ENCODE measurements around the gene VPS37C.
"Not testable (repeated sequence)": the region's sequence is repeated elsewhere in the genome, so short reads cannot be mapped to it uniquely, and the experiment has no call there.

Gene VPS37C

DNA sequence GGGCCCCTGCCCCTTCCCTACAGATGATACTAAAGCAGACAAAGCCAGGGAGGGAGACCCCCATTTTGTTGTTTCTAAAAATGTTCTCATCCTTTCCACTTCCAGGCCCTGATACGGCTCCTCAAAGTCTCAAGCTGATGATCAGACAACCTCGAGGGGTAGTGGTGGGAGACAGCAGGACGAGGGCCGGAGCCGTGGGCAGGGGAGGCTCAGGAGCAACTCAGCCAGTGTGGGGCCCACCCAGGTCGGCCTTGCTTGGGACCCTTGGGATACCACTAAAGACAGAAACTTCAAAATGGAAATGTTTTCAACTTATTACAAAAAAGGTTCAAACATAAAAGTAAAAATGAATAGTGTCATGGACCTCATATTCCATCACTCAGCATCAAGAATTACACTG lies 15.2 kb upstream of the VPS37C start:
- Histone ChIP-seq H3K27ac (ENCODE audit: low read depth in 2 of 2, low read length in 2 of 2) (no peak overlapping the region), H3K9ac (ENCODE audit: low read depth in 1 of 2, low read length in 2 of 2) (no peak overlapping the region), H3K36me3 (ENCODE audit: control insufficient read depth in 2 of 2, insufficient read depth in 2 of 2, low read length in 2 of 2) (no peaks in the 10 kb centered on the region), H3K4me1 (ENCODE audit: control insufficient read depth in 2 of 2, insufficient read depth in 2 of 2, low read length in 2 of 2) (no peaks in the 10 kb centered on the region), H3K9me3 (ENCODE audit: control insufficient read depth in 2 of 2, low read length in 2 of 2) (no peaks in the 10 kb centered on the region), H3K27me3 (ENCODE audit: control insufficient read depth in 2 of 2, insufficient read depth in 2 of 2, low read length in 2 of 2) (no peaks in the 10 kb centered on the region), H3K4me3 (ENCODE audit: low read length in 2 of 2) (no peak overlapping the region)

DNA sequence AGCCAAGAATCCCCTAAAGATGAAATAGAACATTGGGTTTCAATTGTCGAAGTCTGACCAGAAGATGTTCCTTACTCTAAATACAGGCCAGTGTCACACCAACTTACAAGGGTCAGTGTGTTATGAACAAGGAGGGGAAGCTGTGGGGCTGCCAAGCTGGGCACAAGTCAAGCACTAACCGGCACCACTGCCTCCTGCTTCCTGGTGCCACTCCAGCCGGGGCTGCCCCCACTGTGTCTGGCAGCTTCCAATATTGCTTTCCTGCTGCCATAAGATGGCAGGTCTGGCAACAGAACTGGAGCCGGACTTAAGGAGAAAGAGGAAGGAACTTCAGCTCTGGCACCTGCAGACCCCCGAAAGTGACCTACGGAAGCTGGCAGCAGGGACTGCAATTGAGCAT lies 13.7 kb upstream of the VPS37C start:
- no peaks in the 10 kb centered on the region for H3K36me3 ChIP-seq (ENCODE audit: control insufficient read depth in 2 of 2, insufficient read depth in 2 of 2, low read length in 2 of 2)
- no peaks in the 10 kb centered on the region for H3K9me3 ChIP-seq (ENCODE audit: control insufficient read depth in 2 of 2, low read length in 2 of 2)
- no peak overlapping the region for H3K27ac ChIP-seq (ENCODE audit: low read depth in 2 of 2, low read length in 2 of 2)
- H3K4me1 ChIP-seq (ENCODE audit: control insufficient read depth in 2 of 2, insufficient read depth in 2 of 2, low read length in 2 of 2) = no peaks in the 10 kb centered on the region
- H3K27me3 ChIP-seq (ENCODE audit: control insufficient read depth in 2 of 2, insufficient read depth in 2 of 2, low read length in 2 of 2) = no peaks in the 10 kb centered on the region
- no peak overlapping the region for H3K9ac ChIP-seq (ENCODE audit: low read depth in 1 of 2, low read length in 2 of 2)
- no peak overlapping the region for H3K4me3 ChIP-seq (ENCODE audit: low read length in 2 of 2)

DNA sequence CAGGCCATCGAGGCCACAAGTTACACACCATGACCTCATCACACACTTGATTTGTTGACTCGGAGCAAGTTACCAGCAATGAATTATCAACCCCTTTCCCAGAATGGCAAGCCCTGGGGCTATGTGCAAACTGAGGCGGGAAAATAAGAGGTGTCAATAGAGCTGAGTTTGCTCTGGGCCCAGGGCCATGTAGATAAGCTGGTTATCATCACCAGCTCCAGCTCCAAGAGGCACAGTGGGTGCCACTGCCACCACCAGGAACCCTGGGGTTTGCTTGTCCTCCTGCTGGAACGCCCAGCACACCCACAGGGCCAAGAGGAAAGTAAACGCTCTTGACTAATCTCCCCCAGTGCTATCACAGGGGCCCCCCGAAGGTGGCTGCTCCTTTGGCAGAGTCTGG lies 13.0 kb upstream of the VPS37C start:
- no peak overlapping the region for H3K9ac ChIP-seq (ENCODE audit: low read depth in 1 of 2, low read length in 2 of 2)
- H3K4me3 ChIP-seq (ENCODE audit: low read length in 2 of 2) = no peak overlapping the region
- no peak overlapping the region for H3K27ac ChIP-seq (ENCODE audit: low read depth in 2 of 2, low read length in 2 of 2)
- no peaks in the 10 kb centered on the region for H3K4me1 ChIP-seq (ENCODE audit: control insufficient read depth in 2 of 2, insufficient read depth in 2 of 2, low read length in 2 of 2)
- no peaks in the 10 kb centered on the region for H3K36me3 ChIP-seq (ENCODE audit: control insufficient read depth in 2 of 2, insufficient read depth in 2 of 2, low read length in 2 of 2)
- H3K9me3 ChIP-seq (ENCODE audit: control insufficient read depth in 2 of 2, low read length in 2 of 2) = no peaks in the 10 kb centered on the region
- no peaks in the 10 kb centered on the region for H3K27me3 ChIP-seq (ENCODE audit: control insufficient read depth in 2 of 2, insufficient read depth in 2 of 2, low read length in 2 of 2)

DNA sequence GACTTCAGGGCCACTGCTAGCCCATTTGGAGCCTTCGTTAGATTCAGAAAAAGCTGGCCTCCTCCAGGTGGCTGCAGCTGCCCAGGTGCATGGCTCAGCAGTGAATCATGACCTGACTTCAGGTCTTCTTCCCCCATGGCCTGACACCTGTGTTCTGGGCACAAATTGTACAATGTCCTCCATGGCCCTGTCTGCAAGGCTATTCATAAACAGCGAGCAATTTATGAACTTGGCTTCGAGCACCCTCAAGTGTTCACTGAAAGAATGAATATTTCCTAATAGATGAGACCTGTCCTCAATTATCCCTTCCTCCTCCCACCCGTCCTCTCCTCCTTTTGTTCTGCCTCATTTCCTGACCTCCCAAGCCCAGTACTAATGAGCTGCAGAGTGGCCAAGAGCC lies 12.2 kb upstream of the VPS37C start:
- Histone ChIP-seq H3K9me3 (ENCODE audit: control insufficient read depth in 2 of 2, low read length in 2 of 2) (no peaks in the 10 kb centered on the region), H3K4me1 (ENCODE audit: control insufficient read depth in 2 of 2, insufficient read depth in 2 of 2, low read length in 2 of 2) (no peaks in the 10 kb centered on the region), H3K4me3 (ENCODE audit: low read length in 2 of 2) (no peak overlapping the region), H3K36me3 (ENCODE audit: control insufficient read depth in 2 of 2, insufficient read depth in 2 of 2, low read length in 2 of 2) (no peaks in the 10 kb centered on the region), H3K27me3 (ENCODE audit: control insufficient read depth in 2 of 2, insufficient read depth in 2 of 2, low read length in 2 of 2) (no peaks in the 10 kb centered on the region), H3K27ac (ENCODE audit: low read depth in 2 of 2, low read length in 2 of 2) (no peak overlapping the region), H3K9ac (ENCODE audit: low read depth in 1 of 2, low read length in 2 of 2) (no peak overlapping the region)

DNA sequence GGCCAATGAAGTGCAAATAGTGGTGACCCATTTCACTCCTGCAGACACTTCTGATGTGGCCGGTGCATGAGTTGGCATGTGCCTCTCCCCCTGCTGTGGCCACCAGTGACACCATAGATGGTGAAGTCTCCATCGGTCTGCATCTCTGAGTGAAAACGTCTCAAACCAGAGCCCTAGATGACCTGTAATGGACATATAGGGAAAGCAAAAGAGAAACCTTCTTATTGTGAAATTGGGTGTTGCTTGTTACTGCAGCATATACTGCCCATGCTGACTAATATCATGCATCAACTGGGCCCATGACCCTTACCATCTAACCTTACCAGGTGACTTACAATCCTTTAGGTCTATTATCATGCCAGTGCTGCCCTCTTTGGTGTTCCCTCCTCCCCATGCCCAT lies 11.7 kb upstream of the VPS37C start:
- no peak overlapping the region for H3K27ac ChIP-seq (ENCODE audit: low read depth in 2 of 2, low read length in 2 of 2)

DNA sequence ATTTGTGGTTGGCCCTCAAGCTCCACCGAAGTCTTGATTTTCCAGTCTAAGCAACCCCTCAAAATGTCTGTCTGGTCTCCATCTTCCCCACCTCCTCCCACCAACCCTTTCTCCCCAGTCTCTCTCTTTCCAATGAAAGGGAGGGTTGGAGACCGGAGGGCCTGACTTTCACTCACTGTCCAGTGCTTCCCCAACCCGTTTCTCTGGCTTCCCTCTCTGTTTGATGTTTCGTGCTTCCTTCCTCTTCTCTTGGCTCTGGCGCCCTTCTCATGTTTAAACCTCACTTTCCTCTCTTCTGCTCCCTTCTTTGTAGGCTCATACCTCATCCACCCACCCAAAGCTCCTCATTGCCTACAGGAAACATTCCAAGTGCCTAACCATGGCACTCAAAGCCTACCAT lies 11.1 kb upstream of the VPS37C start:
- no peak overlapping the region for H3K9ac ChIP-seq (ENCODE audit: low read depth in 1 of 2, low read length in 2 of 2)
- no peaks in the 10 kb centered on the region for H3K36me3 ChIP-seq (ENCODE audit: control insufficient read depth in 2 of 2, insufficient read depth in 2 of 2, low read length in 2 of 2)
- no peak overlapping the region for H3K4me3 ChIP-seq (ENCODE audit: low read length in 2 of 2)
- no peaks in the 10 kb centered on the region for H3K27me3 ChIP-seq (ENCODE audit: control insufficient read depth in 2 of 2, insufficient read depth in 2 of 2, low read length in 2 of 2)
- H3K4me1 ChIP-seq (ENCODE audit: control insufficient read depth in 2 of 2, insufficient read depth in 2 of 2, low read length in 2 of 2) = no peaks in the 10 kb centered on the region
- no peak overlapping the region for H3K27ac ChIP-seq (ENCODE audit: low read depth in 2 of 2, low read length in 2 of 2)
- H3K9me3 ChIP-seq (ENCODE audit: control insufficient read depth in 2 of 2, low read length in 2 of 2) = no peaks in the 10 kb centered on the region

More for the DNA sequence above, 11.7 kb upstream of the VPS37C start:
- H3K9me3 ChIP-seq (ENCODE audit: control insufficient read depth in 2 of 2, low read length in 2 of 2) = no peaks in the 10 kb centered on the region
- H3K4me3 ChIP-seq (ENCODE audit: low read length in 2 of 2) = no peak overlapping the region
- H3K36me3 ChIP-seq (ENCODE audit: control insufficient read depth in 2 of 2, insufficient read depth in 2 of 2, low read length in 2 of 2) = no peaks in the 10 kb centered on the region
- no peaks in the 10 kb centered on the region for H3K27me3 ChIP-seq (ENCODE audit: control insufficient read depth in 2 of 2, insufficient read depth in 2 of 2, low read length in 2 of 2)
- H3K4me1 ChIP-seq (ENCODE audit: control insufficient read depth in 2 of 2, insufficient read depth in 2 of 2, low read length in 2 of 2) = no peaks in the 10 kb centered on the region
- no peak overlapping the region for H3K9ac ChIP-seq (ENCODE audit: low read depth in 1 of 2, low read length in 2 of 2)

DNA sequence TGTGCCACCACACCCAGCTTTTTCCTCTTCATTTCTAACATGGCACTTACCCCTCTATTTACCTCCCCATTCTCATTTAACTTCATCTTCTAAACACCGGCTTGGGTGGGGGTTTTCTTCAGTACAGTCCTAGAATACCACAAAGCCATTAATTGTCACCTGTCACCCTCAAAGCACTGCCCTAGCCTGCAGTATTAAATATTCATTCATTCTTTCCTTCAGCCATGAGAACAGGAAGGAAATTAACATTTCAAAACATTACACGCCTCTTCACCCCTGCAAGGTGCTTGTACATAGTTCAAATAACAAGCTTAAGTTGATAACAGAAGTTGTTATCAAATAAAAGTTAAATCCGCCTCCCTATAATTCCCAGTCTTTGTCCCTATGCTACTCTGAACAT lies 10.7 kb upstream of the VPS37C start:
- Histone ChIP-seq H3K27ac (ENCODE audit: low read depth in 2 of 2, low read length in 2 of 2) (no peak overlapping the region), H3K9ac (ENCODE audit: low read depth in 1 of 2, low read length in 2 of 2) (no peak overlapping the region), H3K9me3 (ENCODE audit: control insufficient read depth in 2 of 2, low read length in 2 of 2) (no peaks in the 10 kb centered on the region), H3K4me3 (ENCODE audit: low read length in 2 of 2) (no peak overlapping the region), H3K27me3 (ENCODE audit: control insufficient read depth in 2 of 2, insufficient read depth in 2 of 2, low read length in 2 of 2) (no peaks in the 10 kb centered on the region), H3K36me3 (ENCODE audit: control insufficient read depth in 2 of 2, insufficient read depth in 2 of 2, low read length in 2 of 2) (no peaks in the 10 kb centered on the region), H3K4me1 (ENCODE audit: control insufficient read depth in 2 of 2, insufficient read depth in 2 of 2, low read length in 2 of 2) (no peaks in the 10 kb centered on the region)

DNA sequence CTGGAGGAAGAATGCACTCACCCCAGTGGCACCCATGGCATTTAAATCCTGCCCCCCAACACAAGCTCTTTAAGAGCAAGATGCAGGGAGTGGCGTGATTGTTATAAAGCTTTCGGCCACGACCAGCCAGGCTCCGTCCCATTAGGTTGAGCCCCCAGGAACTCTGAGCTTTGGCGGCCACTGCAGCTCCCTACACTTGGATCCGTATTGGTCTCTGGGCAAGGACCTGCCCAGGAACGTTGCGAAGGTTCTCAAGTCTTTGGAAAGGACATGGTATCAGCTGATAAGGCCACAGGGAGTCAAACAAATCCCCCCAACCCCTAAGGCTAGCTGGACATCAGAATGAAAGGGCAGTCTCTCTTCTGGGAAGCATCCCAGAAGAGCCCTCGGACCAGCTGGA lies 9.3 kb upstream of the VPS37C start:
- Histone ChIP-seq H3K9ac (ENCODE audit: low read depth in 1 of 2, low read length in 2 of 2) (no peak overlapping the region), H3K4me1 (ENCODE audit: control insufficient read depth in 2 of 2, insufficient read depth in 2 of 2, low read length in 2 of 2) (no peaks in the 10 kb centered on the region), H3K27ac (ENCODE audit: low read depth in 2 of 2, low read length in 2 of 2) (no peak overlapping the region), H3K27me3 (ENCODE audit: control insufficient read depth in 2 of 2, insufficient read depth in 2 of 2, low read length in 2 of 2) (no peaks in the 10 kb centered on the region), H3K36me3 (ENCODE audit: control insufficient read depth in 2 of 2, insufficient read depth in 2 of 2, low read length in 2 of 2) (no peaks in the 10 kb centered on the region), H3K4me3 (ENCODE audit: low read length in 2 of 2) (no peak overlapping the region), H3K9me3 (ENCODE audit: control insufficient read depth in 2 of 2, low read length in 2 of 2) (no peaks in the 10 kb centered on the region)

DNA sequence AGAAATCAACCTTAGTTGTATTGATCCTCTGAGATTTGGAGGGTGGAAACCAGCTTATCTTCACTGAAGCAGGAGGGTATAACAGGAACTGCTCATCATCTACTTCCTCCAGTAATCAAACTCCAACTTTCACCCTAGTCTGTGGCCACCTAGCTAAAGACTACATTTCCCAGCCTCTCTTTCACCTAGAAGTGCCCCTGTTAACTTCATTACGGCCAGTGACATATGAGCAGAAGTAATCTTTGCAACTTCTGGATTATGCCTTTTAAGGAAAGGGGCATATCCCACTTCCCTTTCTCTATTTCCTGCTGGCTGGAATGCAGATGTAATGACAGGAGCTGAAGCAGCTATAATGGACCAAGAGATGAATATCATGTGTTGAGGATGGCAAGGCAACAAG lies 7.6 kb upstream of the VPS37C start:
- Histone ChIP-seq H3K27ac (ENCODE audit: low read depth in 2 of 2, low read length in 2 of 2) (no peak overlapping the region), H3K9ac (ENCODE audit: low read depth in 1 of 2, low read length in 2 of 2) (no peak overlapping the region)

DNA sequence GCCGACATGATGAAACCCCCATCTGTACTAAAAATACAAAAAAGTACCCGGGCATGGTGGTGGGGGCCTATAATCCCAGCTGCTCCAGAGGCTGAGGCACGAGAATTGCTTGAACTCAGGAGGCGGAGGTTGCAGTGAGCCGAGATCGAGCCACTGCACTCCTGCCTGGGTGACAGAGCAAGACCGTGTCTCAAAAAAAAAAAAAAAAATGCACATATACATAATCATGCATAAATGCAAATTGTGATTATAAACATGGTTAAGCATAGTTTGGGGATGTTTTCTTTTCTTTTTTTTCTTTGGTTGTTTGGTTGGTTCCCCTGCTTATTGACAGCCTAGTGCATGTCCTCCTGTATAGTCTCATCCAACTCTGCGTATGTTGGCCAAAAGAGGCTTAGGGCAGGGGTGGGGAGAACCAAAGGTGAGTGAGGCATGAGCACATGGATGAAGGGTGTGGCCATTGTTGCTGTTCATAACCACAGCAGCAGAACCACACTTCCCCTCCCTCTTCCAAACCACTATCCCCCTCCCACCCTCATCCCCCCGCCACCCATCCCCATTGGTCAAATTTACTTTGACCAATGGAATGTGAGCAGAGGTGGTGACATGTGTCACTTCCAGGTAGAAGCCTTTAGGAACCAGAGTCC lies 6.9 kb upstream of the VPS37C start:
- H3K9me3 ChIP-seq (ENCODE audit: control insufficient read depth in 2 of 2, low read length in 2 of 2) = no peaks in the 10 kb centered on the region
- H3K9ac ChIP-seq (ENCODE audit: low read depth in 1 of 2, low read length in 2 of 2) = no peak overlapping the region
- no peak overlapping the region for H3K4me3 ChIP-seq (ENCODE audit: low read length in 2 of 2)
- H3K27ac ChIP-seq (ENCODE audit: low read depth in 2 of 2, low read length in 2 of 2) = no peak overlapping the region
- no peaks in the 10 kb centered on the region for H3K27me3 ChIP-seq (ENCODE audit: control insufficient read depth in 2 of 2, insufficient read depth in 2 of 2, low read length in 2 of 2)
- peaks cover 3% of the 10 kb centered on the region in 2 donors for H3K4me1 ChIP-seq (ENCODE audit: control insufficient read depth in 2 of 2, insufficient read depth in 2 of 2, low read length in 2 of 2)
- H3K36me3 ChIP-seq (ENCODE audit: control insufficient read depth in 2 of 2, insufficient read depth in 2 of 2, low read length in 2 of 2) = no peaks in the 10 kb centered on the region

More for the DNA sequence above, 7.6 kb upstream of the VPS37C start:
- Histone ChIP-seq H3K9me3 (ENCODE audit: control insufficient read depth in 2 of 2, low read length in 2 of 2) (no peaks in the 10 kb centered on the region), H3K4me1 (ENCODE audit: control insufficient read depth in 2 of 2, insufficient read depth in 2 of 2, low read length in 2 of 2) (peaks cover 3% of the 10 kb centered on the region in 2 donors), H3K27me3 (ENCODE audit: control insufficient read depth in 2 of 2, insufficient read depth in 2 of 2, low read length in 2 of 2) (no peaks in the 10 kb centered on the region), H3K4me3 (ENCODE audit: low read length in 2 of 2) (no peak overlapping the region), H3K36me3 (ENCODE audit: control insufficient read depth in 2 of 2, insufficient read depth in 2 of 2, low read length in 2 of 2) (no peaks in the 10 kb centered on the region)

DNA sequence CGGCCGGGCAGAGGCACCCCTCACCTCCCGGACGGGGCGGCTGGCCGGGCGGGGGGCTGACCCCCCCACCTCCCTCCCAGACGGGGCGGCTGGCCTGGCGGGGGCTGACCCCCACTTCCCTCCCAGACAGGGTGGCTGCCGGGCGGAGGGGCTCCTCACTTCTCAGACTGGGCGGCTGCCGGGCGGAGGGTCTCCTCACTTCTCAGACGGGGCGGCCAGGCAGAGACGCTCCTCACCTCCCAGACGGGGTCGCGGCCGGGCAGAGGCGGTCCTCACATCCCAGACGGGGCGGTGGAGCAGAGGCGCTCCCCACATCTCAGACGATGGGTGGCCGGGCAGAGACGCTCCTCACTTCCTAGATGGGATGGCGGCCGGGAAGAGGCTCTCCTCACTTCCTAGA lies 5.1 kb upstream of the VPS37C start:
- H3K27ac ChIP-seq (ENCODE audit: low read depth in 2 of 2, low read length in 2 of 2) = not testable (repeated sequence)

More for the DNA sequence above, 5.1 kb upstream of the VPS37C start:
- H3K4me3 ChIP-seq (ENCODE audit: low read length in 2 of 2); H3K9ac ChIP-seq (ENCODE audit: low read depth in 1 of 2, low read length in 2 of 2); H3K27me3 ChIP-seq (ENCODE audit: control insufficient read depth in 2 of 2, insufficient read depth in 2 of 2, low read length in 2 of 2); H3K9me3 ChIP-seq (ENCODE audit: control insufficient read depth in 2 of 2, low read length in 2 of 2); H3K36me3 ChIP-seq (ENCODE audit: control insufficient read depth in 2 of 2, insufficient read depth in 2 of 2, low read length in 2 of 2): not testable (repeated sequence)
- H3K4me1 ChIP-seq (ENCODE audit: control insufficient read depth in 2 of 2, insufficient read depth in 2 of 2, low read length in 2 of 2) = peaks cover 8 to 10% of the 10 kb centered on the region in 2 donors
